ENCODE results near the gene ACVRL1. TPM values are rescaled to one million over a fixed set of nuclear protein-coding genes. Genes with fewer than 3 reads are reported as not detected.

The ACVRL1 gene
- total and polyA plus RNA-seq, 9 of the 15 experiments (the other 6 are each of a cell fraction or from before 2014, with no cell fraction given): 0.07 to 1.4 (median 0.30) TPM

- peaks cover 28% of the 10 kb centered on the region for H4K20me1 ChIP-seq (replicated peaks; ENCODE audit: control insufficient read depth, insufficient read depth, low read length)
- no peak overlapping the region for H3K9ac ChIP-seq (ENCODE audit: insufficient read depth in 1 of 2, low read depth in 2 of 2, low read length in 2 of 2)
- H2AFZ ChIP-seq (ENCODE audit: low read depth, low read length): no peak overlapping the region
- H3K79me2 ChIP-seq (ENCODE audit: control insufficient read depth, insufficient read depth, low read length): peaks cover 24% of the 10 kb centered on the region; the same call in 2 of the 3 replicates
- ChIA-PET POLR2A (interaction anchor here (0.6 to 1.7 kb wide), 4 partner anchors 10 to 109 kb away, joined by 3 to 8 read pairs (median 4); no protein-coding TSS in a partner anchor), CTCF (ENCODE audit: low intra/inter-chr PET ratio) (interaction anchor here (1.2 kb wide), 1 partner anchor 44 kb away, joined by 3 read pairs; no protein-coding TSS in a partner anchor)
- 37% methylated on average over 13 of the region's 13 CpGs for WGBS (ENCODE audit: insufficient coverage, low coverage, missing lambda C conversion rate)
- H3K36me3 ChIP-seq (ENCODE audit: control insufficient read depth, insufficient read depth, low read length): peaks cover 11% of the 10 kb centered on the region; the same call in 2 of the 3 replicates
- ATAC-seq (peak; percentile 80), FAIRE-seq (peak; percentile 72), DNase-seq (ENCODE audit: extremely low read depth in 1 of 4, low spot score in 3 of 4) (peak; percentile 59 to 68 (median 64))
- H3K4me2 ChIP-seq (ENCODE audit: insufficient read depth, low read length): no peak overlapping the region
- H3K4me3 ChIP-seq: no peak overlapping the region
- H3K27me3 ChIP-seq (ENCODE audit: control insufficient read depth in 2 of 2, insufficient read depth in 2 of 2, low read length in 2 of 2): no peaks in the 10 kb centered on the region
- H3K9me1 ChIP-seq (ENCODE audit: control insufficient read depth, insufficient read depth, low read length): peaks cover 5% of the 10 kb centered on the region
- intact Hi-C loops (cut with micrococcal nuclease): no loop called here
- no peak overlapping the region for H3K27ac ChIP-seq (ENCODE audit: extremely low read depth, low read depth, low read length)
- peaks cover 10 to 42% of the 10 kb centered on the region in 2 experiments; a peak in 4 of 5 replicates for H3K4me1 ChIP-seq (replicated peaks in 1 of 2; ENCODE audit: control insufficient read depth in 2 of 2, insufficient read depth in 2 of 2, low read length in 2 of 2)
- no TSS peak for BruUV-seq (replicated peaks)
- H3K9me3 ChIP-seq (replicated peaks; ENCODE audit: control insufficient read depth, insufficient read depth, low read depth, low read length): no peaks in the 10 kb centered on the region
- in situ Hi-C loops (cut with MboI): no loop called here
- TF ChIP-seq ATF3 (IDR thresholded peaks at IDR 0.05) (0 out of 2 replicates have a peak, but pooled peaks have one; percentile 20), ATF3 (CRISPR knock-in tag; conservative IDR thresholded peaks at IDR 0.05) (no peak), PML (IDR thresholded peaks at IDR 0.05; ENCODE audit: low read length) (no peak), SMAD1 (IDR thresholded peaks at IDR 0.05; ENCODE audit: low read depth, low read length, partially characterized antibody) (no peak), SMARCB1 (IDR thresholded peaks at IDR 0.05; ENCODE audit: insufficient read length, low read depth) (no peak), DPF2 (IDR thresholded peaks at IDR 0.05) (no peak), ID3 (CRISPR knock-in tag; IDR thresholded peaks at IDR 0.05) (no peak), ID3 (tag; IDR thresholded peaks at IDR 0.05) (no peak), FOSL1 (tag; conservative IDR thresholded peaks at IDR 0.05) (0 out of 2 replicates have a peak, but pooled peaks have one; percentile 12), CTCF (IDR thresholded peaks at IDR 0.05 in 2 of 3, conservative IDR thresholded peaks at IDR 0.05 in 1 of 3; ENCODE audit: insufficient read depth in 2 of 3, low read depth in 1 of 3, low read length in 3 of 3) (peak; percentile 71 to 92 (median 85)), ZNF217 (CRISPR knock-in tag; IDR thresholded peaks at IDR 0.05) (no peak), ETS1 (conservative IDR thresholded peaks at IDR 0.05; ENCODE audit: control insufficient read depth, low read depth, low read length) (no peak), RAD21 (CRISPR knock-in tag; conservative IDR thresholded peaks at IDR 0.05 in 1 of 2, IDR thresholded peaks at IDR 0.05 in 1 of 2) (peak in 1 of 2 experiments; percentile 50; a peak in 2 of 4 replicates), MAFG (tag; conservative IDR thresholded peaks at IDR 0.05) (no peak), KDM1A (IDR thresholded peaks at IDR 0.05) (peak; percentile 84 to 90), HCFC1 (IDR thresholded peaks at IDR 0.05; ENCODE audit: low read depth, low read length) (no peak), ZBTB7A (IDR thresholded peaks at IDR 0.05; ENCODE audit: borderline replicate concordance, control insufficient read depth, low read depth, low read length) (peak; percentile 71; the same call in 1 of the 2 replicates)
These were observed 63.8 kb downstream of the ACVRL1 start for GRCh38 chr12:51970904-51971646.
